Measurements from ENCODE around the gene AMER2. TPM values are rescaled to one million over a fixed set of nuclear protein-coding genes. Genes with fewer than 3 reads are reported as not detected.

Gene AMER2
- polyA plus RNA-seq, 1 donor, result 0.39 TPM

DNA sequence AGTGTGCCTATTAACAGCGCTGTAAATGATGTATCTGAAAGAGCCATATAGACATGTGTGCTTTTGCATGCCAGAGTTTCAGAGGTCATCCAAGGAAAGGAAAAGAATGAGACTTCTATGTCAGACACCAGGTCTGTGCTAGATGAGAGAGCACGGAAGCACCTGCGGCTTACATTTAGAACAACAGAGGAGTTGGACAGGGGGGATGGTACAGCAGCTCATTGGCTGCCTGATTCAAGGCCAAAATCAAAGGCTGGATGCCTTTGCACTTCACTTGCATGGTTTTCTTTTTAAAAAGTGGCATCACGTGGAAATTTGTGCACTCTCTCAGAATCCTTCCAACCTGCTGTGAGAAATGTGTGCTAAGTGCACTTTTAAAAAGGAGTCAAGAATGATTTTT is 32.8 kb upstream of the AMER2 start:
- 60% methylated on average over 1 of the region's 4 CpGs for WGBS (ENCODE audit: insufficient coverage, low lambda C conversion rate)

DNA sequence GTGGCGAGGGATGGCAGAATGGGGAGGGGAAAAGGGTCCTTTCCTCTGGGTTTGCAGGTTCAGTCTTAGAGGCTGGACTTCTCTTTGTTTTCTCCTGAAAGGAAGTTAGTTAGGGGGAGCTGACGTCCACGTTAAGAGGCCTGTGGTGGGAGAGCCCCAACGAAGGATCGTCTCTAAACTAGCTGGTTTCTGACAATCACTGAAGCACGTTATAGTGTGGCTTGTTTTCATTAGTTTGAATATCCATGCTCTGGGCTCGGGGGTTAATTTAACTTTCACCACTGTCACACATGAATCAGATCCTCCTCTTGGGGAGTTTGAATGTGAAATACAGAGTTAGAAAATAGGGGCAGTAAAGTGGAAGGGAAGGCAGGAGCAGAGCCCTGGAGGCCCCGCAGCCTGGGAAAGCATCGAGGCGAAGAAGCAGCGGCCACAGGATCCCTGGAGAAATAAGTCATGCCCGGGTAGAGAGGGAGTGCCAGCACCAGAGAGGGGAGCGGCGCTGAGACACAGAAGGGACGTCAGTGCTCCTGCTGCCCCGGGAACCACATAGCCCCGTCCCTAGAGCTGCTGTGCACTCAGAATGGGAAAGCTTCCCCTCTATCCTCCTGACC is 31.1 kb upstream of the AMER2 start:
- Histone ChIP-seq H3K4me1 (ENCODE audit: control insufficient read depth, insufficient read depth, low read length) (no peaks in the 10 kb centered on the region), H3K4me3 (ENCODE audit: low read length) (no peak overlapping the region), H3K27me3 (ENCODE audit: control insufficient read depth, insufficient read depth, low read length) (peaks cover 4% of the 10 kb centered on the region), H3K9me3 (ENCODE audit: control insufficient read depth, low read depth, low read length) (no peaks in the 10 kb centered on the region), H3K27ac (ENCODE audit: low read length) (no peak overlapping the region), H3K36me3 (ENCODE audit: control insufficient read depth, insufficient read depth, low read length) (no peaks in the 10 kb centered on the region)
- no peak for DNase-seq
- no CpG with 5 or more reads among the region's 17 CpGs for WGBS (ENCODE audit: insufficient coverage, low lambda C conversion rate)

More for the DNA sequence above, 32.8 kb upstream of the AMER2 start:
- Histone ChIP-seq H3K36me3 (ENCODE audit: control insufficient read depth, insufficient read depth, low read length) (no peaks in the 10 kb centered on the region), H3K27me3 (ENCODE audit: control insufficient read depth, insufficient read depth, low read length) (peaks cover 4% of the 10 kb centered on the region), H3K4me3 (ENCODE audit: low read length) (no peak overlapping the region), H3K4me1 (ENCODE audit: control insufficient read depth, insufficient read depth, low read length) (no peaks in the 10 kb centered on the region), H3K9me3 (ENCODE audit: control insufficient read depth, low read depth, low read length) (no peaks in the 10 kb centered on the region), H3K27ac (ENCODE audit: low read length) (no peak overlapping the region)
- DNase-seq, result no peak

- Histone ChIP-seq H3K9me3 (ENCODE audit: control insufficient read depth, low read depth, low read length) (no peaks in the 10 kb centered on the region), H3K4me1 (ENCODE audit: control insufficient read depth, insufficient read depth, low read length) (no peaks in the 10 kb centered on the region), H3K36me3 (ENCODE audit: control insufficient read depth, insufficient read depth, low read length) (no peaks in the 10 kb centered on the region), H3K4me3 (ENCODE audit: low read length) (no peak overlapping the region), H3K27ac (ENCODE audit: low read length) (no peak overlapping the region), H3K27me3 (ENCODE audit: control insufficient read depth, insufficient read depth, low read length) (peaks cover 4% of the 10 kb centered on the region)
- DNase-seq, result no peak
- 89% methylated on average over 3 of the region's 4 CpGs for WGBS (ENCODE audit: insufficient coverage, low lambda C conversion rate)
These were observed 28.7 kb upstream of the AMER2 start for GRCh38 chr13:25200783-25201182.

- no peaks in the 10 kb centered on the region for H3K36me3 ChIP-seq (ENCODE audit: control insufficient read depth, insufficient read depth, low read length)
- H3K27me3 ChIP-seq (ENCODE audit: control insufficient read depth, insufficient read depth, low read length), result peaks cover 4% of the 10 kb centered on the region
- H3K9me3 ChIP-seq (ENCODE audit: control insufficient read depth, low read depth, low read length), result no peaks in the 10 kb centered on the region
- no CpG with 5 or more reads among the region's 5 CpGs for WGBS (ENCODE audit: insufficient coverage, low lambda C conversion rate)
- H3K27ac ChIP-seq (ENCODE audit: low read length), result no peak overlapping the region
- H3K4me3 ChIP-seq (ENCODE audit: low read length), result no peak overlapping the region
- H3K4me1 ChIP-seq (ENCODE audit: control insufficient read depth, insufficient read depth, low read length), result no peaks in the 10 kb centered on the region
- no peak for DNase-seq
These were observed 26.6 kb upstream of the AMER2 start for GRCh38 chr13:25198647-25199046.

DNA sequence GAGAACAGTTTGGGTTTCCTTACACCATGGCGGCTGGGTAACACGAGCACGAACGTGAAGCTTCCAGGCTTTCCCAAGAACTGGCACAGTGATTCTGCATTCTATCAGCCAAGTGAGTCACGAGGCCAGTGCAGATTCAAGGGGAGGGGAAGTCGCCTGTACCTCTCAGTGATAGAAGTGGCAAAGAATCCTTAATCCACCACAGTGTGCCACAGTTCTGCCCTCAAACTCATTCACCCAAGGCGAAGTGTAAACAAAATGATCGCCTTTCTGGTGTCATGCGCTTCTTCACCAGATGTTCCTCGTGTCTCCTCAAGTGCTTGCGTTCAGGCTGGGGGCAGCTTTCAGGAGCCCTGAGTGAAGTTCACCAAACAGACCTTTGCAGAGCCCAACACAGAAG is 24.9 kb upstream of the AMER2 start:
- no peaks in the 10 kb centered on the region for H3K4me1 ChIP-seq (ENCODE audit: control insufficient read depth, insufficient read depth, low read length)
- no peak overlapping the region for H3K27ac ChIP-seq (ENCODE audit: low read length)
- WGBS (ENCODE audit: insufficient coverage, low lambda C conversion rate), result no CpG with 5 or more reads among the region's 11 CpGs
- H3K27me3 ChIP-seq (ENCODE audit: control insufficient read depth, insufficient read depth, low read length), result no peaks in the 10 kb centered on the region
- H3K36me3 ChIP-seq (ENCODE audit: control insufficient read depth, insufficient read depth, low read length), result no peaks in the 10 kb centered on the region
- H3K4me3 ChIP-seq (ENCODE audit: low read length), result no peak overlapping the region
- DNase-seq, result no peak
- no peaks in the 10 kb centered on the region for H3K9me3 ChIP-seq (ENCODE audit: control insufficient read depth, low read depth, low read length)

- no peak for DNase-seq
- Histone ChIP-seq H3K4me1 (ENCODE audit: control insufficient read depth, insufficient read depth, low read length) (no peaks in the 10 kb centered on the region), H3K9me3 (ENCODE audit: control insufficient read depth, low read depth, low read length) (no peaks in the 10 kb centered on the region), H3K27ac (ENCODE audit: low read length) (no peak overlapping the region), H3K36me3 (ENCODE audit: control insufficient read depth, insufficient read depth, low read length) (no peaks in the 10 kb centered on the region), H3K4me3 (ENCODE audit: low read length) (no peak overlapping the region), H3K27me3 (ENCODE audit: control insufficient read depth, insufficient read depth, low read length) (no peaks in the 10 kb centered on the region)
- no CpG with 5 or more reads among the region's 8 CpGs for WGBS (ENCODE audit: insufficient coverage, low lambda C conversion rate)
These were observed 20.8 kb upstream of the AMER2 start for GRCh38 chr13:25192936-25193335.

DNA sequence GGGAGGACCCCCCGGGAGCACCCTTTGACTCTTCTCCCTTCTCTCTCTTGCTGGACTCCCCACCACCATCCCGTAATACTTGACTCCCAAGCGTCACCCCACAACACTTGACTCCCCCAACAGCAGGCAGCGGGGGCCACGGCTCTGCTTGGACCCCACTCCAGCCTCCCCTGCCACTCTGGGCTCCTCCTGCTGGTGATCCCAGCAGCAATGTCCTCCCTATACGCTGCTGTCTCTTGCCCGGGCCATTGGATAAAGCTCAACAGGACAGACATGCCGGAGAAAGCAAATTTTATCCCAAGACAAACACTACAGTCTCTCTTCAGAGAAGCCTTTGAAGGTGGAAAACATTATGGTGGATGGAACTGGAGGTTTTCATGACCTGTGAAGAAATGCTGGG is 20.4 kb upstream of the AMER2 start:
- Histone ChIP-seq H3K4me1 (ENCODE audit: control insufficient read depth, insufficient read depth, low read length) (no peaks in the 10 kb centered on the region), H3K27me3 (ENCODE audit: control insufficient read depth, insufficient read depth, low read length) (no peaks in the 10 kb centered on the region), H3K4me3 (ENCODE audit: low read length) (no peak overlapping the region), H3K36me3 (ENCODE audit: control insufficient read depth, insufficient read depth, low read length) (no peaks in the 10 kb centered on the region), H3K27ac (ENCODE audit: low read length) (no peak overlapping the region), H3K9me3 (ENCODE audit: control insufficient read depth, low read depth, low read length) (no peaks in the 10 kb centered on the region)
- DNase-seq, result no peak
- no CpG with 5 or more reads among the region's 8 CpGs for WGBS (ENCODE audit: insufficient coverage, low lambda C conversion rate)

GRCh38 chr13:25192052-25192451 is 20.0 kb upstream of the AMER2 start:
- WGBS (ENCODE audit: insufficient coverage, low lambda C conversion rate), result no CpG with 5 or more reads among the region's 2 CpGs
- H3K9me3 ChIP-seq (ENCODE audit: control insufficient read depth, low read depth, low read length), result no peaks in the 10 kb centered on the region
- DNase-seq, result no peak
- no peaks in the 10 kb centered on the region for H3K27me3 ChIP-seq (ENCODE audit: control insufficient read depth, insufficient read depth, low read length)
- H3K4me1 ChIP-seq (ENCODE audit: control insufficient read depth, insufficient read depth, low read length), result no peaks in the 10 kb centered on the region
- H3K4me3 ChIP-seq (ENCODE audit: low read length), result no peak overlapping the region
- H3K36me3 ChIP-seq (ENCODE audit: control insufficient read depth, insufficient read depth, low read length), result no peaks in the 10 kb centered on the region
- no peak overlapping the region for H3K27ac ChIP-seq (ENCODE audit: low read length)

GRCh38 chr13:25190771-25191170 is 18.7 kb upstream of the AMER2 start:
- Histone ChIP-seq H3K4me3 (ENCODE audit: low read length) (no peak overlapping the region), H3K27me3 (ENCODE audit: control insufficient read depth, insufficient read depth, low read length) (no peaks in the 10 kb centered on the region), H3K36me3 (ENCODE audit: control insufficient read depth, insufficient read depth, low read length) (no peaks in the 10 kb centered on the region), H3K9me3 (ENCODE audit: control insufficient read depth, low read depth, low read length) (no peaks in the 10 kb centered on the region), H3K4me1 (ENCODE audit: control insufficient read depth, insufficient read depth, low read length) (no peaks in the 10 kb centered on the region), H3K27ac (ENCODE audit: low read length) (no peak overlapping the region)
- WGBS (ENCODE audit: insufficient coverage, low lambda C conversion rate), result 60% methylated on average over 1 of the region's 4 CpGs
- DNase-seq, result no peak

DNA sequence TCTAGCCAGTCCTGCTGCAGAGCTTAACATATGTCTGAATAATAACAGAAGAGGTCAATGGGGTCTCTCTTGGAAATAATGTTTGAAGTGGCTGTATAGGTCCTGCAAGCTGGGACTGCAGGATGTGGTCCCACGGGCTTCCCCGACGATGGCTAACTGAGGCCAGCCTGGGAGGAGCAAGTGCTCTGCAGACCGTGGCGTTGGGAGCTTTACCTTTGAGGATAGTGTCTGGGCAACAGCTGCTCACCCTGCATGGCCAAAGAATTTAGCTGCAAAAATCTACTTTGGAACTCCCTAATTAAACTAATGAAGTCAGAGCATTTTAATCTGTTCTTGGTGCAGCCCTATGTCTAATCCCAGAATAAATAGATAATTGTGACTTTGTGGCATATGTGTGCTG is 18.2 kb upstream of the AMER2 start:
- WGBS (ENCODE audit: insufficient coverage, low lambda C conversion rate), result no CpG with 5 or more reads among the region's 5 CpGs
- H3K9me3 ChIP-seq (ENCODE audit: control insufficient read depth, low read depth, low read length), result no peaks in the 10 kb centered on the region
- H3K4me3 ChIP-seq (ENCODE audit: low read length), result no peak overlapping the region

DNA sequence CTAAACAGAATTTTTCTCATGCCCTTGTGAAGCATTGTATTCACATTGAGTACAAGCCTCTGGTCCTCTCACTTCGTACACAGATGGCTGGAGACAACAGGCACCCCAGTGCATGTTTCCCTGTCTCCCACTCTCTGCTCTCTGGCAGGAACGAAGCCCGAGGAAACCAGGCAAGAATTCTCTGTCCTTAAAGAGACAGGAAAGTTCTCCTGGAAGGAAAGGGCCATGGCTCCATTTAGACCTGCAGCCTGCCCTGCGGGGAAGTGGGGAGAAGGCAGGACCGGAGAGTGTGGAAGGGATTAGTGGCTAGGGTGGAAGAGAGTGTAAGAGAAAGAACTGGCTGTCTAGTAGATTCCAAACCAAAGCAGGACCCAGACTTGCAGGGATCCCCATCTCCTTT is 15.5 kb upstream of the AMER2 start:
- no peak overlapping the region for H3K27ac ChIP-seq (ENCODE audit: low read length)
- H3K9me3 ChIP-seq (ENCODE audit: control insufficient read depth, low read depth, low read length), result no peaks in the 10 kb centered on the region
- WGBS (ENCODE audit: insufficient coverage, low lambda C conversion rate), result 100% methylated on average over 2 of the region's 5 CpGs
- H3K4me3 ChIP-seq (ENCODE audit: low read length), result no peak overlapping the region
- no peaks in the 10 kb centered on the region for H3K4me1 ChIP-seq (ENCODE audit: control insufficient read depth, insufficient read depth, low read length)
- no peaks in the 10 kb centered on the region for H3K27me3 ChIP-seq (ENCODE audit: control insufficient read depth, insufficient read depth, low read length)
- DNase-seq, result no peak
- H3K36me3 ChIP-seq (ENCODE audit: control insufficient read depth, insufficient read depth, low read length), result no peaks in the 10 kb centered on the region

More for the DNA sequence above, 18.2 kb upstream of the AMER2 start:
- Histone ChIP-seq H3K36me3 (ENCODE audit: control insufficient read depth, insufficient read depth, low read length) (no peaks in the 10 kb centered on the region), H3K4me1 (ENCODE audit: control insufficient read depth, insufficient read depth, low read length) (no peaks in the 10 kb centered on the region), H3K27me3 (ENCODE audit: control insufficient read depth, insufficient read depth, low read length) (no peaks in the 10 kb centered on the region), H3K27ac (ENCODE audit: low read length) (no peak overlapping the region)
- DNase-seq, result no peak
